GM12801 (cell line): Measurements from ENCODE around the gene PLEKHA4.

Experiments used
- TF ChIP-seq, protein P1 (sequence below): IDR thresholded peaks from one replicate; pipeline ENCODE4 v1.5.1; 2011; ENCODE audit warnings: control low read depth; ENCODE audit not compliant: insufficient read length; ENCODE audit errors: extremely low read depth

The PLEKHA4 gene

DNA sequence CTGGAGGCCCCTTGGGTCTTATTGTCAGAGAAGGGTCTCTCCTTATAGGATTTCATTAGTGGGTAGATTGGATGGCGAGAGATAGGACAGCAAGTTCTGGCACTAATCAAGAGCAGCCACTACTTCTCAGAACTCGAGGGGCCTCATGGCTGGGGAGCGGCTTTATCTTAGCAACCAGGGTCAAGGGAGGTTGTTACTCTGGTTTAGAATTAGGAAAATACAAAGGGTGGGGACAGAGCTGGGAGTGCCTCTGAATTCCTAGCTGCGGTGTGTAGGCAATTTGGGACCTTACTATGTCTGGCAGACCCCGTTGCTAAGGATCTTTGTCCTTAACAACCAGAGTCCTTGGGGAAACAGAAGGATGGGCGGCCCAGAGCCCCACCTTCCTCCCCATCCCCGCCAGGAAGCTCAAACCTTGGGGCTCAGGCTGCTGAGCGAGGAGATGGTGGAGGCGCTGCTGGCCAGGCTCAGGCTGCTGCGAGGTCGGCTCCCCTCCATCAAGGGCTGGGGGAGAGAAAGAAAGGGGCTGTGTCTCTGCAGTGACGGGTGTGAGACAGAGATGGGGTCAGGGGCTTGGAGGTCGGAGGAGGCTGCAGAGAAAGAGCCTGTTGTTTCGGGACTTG, 1.2 kb downstream of the PLEKHA4 start:
- TF ChIP-seq, protein P1, sequence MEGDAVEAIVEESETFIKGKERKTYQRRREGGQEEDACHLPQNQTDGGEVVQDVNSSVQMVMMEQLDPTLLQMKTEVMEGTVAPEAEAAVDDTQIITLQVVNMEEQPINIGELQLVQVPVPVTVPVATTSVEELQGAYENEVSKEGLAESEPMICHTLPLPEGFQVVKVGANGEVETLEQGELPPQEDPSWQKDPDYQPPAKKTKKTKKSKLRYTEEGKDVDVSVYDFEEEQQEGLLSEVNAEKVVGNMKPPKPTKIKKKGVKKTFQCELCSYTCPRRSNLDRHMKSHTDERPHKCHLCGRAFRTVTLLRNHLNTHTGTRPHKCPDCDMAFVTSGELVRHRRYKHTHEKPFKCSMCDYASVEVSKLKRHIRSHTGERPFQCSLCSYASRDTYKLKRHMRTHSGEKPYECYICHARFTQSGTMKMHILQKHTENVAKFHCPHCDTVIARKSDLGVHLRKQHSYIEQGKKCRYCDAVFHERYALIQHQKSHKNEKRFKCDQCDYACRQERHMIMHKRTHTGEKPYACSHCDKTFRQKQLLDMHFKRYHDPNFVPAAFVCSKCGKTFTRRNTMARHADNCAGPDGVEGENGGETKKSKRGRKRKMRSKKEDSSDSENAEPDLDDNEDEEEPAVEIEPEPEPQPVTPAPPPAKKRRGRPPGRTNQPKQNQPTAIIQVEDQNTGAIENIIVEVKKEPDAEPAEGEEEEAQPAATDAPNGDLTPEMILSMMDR: no peak

GRCh38 chr19:48866692-48867091, 1.7 kb downstream of the PLEKHA4 start:
- TF ChIP-seq, protein P1: no peak

DNA sequence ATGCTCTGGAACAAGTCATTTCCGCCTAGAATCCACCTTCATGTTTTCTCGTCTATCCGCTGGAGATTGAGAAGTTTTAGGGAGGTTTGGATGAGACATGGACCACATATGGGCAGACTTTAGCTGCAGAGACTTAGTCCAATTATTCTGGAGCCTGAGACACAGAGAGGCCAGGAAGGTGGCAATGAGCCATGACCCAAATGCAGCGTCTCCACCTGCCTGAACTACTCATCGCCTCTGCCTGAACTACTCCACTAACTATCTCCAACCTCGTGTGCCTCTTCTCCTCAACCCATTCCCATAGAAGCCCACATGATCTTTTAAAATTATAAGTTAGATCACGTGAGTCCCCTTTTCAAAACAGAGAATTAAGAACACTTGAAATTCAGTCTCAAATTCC, 5.6 kb downstream of the PLEKHA4 start:
- TF ChIP-seq, protein P1: no peak

GRCh38 chr19:48861313-48861712, 7.1 kb downstream of the PLEKHA4 start:
- TF ChIP-seq, protein P1: no peak

DNA sequence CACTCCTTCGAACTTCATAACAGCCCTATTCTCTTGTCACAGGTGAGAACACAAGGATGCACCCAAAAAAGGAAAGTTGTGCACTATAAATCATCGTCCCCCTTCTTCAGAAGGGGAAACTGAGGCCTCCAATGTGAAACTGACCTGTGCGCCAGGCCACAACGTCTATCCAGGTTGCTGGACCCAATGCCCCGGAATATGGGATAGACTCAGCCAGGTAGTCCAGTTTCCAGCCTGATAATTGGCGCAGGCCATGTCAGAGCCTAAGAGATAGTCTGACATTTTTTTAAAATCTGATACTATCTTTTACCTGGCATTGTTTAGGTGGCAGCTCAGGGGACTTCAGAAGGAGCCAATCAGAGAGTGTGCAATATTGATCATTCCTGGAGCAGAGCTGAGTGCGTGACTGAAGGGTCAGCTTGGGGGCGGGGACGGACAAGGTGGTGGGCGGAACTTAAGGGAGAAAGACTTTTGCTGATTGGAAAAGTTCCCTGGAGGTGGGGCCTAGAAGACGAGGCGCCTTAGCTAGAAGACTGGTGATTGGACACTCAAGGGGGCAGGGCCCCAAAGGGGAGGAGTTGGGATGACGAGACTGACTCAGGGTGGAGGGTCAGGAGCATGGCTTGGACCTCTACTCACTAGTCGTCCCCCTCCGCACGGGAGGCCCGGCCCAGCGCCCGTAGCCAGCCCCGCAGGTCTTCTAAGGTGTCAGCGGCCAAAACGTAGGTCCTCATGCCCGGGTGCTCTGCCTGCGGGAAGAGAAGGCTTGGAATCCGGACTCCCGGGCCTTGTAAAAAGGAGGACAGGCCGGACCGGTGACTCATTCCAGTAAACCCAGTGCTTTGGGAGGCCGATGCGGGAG, 8.5 kb downstream of the PLEKHA4 start:
- TF ChIP-seq, protein P1: no peak

DNA sequence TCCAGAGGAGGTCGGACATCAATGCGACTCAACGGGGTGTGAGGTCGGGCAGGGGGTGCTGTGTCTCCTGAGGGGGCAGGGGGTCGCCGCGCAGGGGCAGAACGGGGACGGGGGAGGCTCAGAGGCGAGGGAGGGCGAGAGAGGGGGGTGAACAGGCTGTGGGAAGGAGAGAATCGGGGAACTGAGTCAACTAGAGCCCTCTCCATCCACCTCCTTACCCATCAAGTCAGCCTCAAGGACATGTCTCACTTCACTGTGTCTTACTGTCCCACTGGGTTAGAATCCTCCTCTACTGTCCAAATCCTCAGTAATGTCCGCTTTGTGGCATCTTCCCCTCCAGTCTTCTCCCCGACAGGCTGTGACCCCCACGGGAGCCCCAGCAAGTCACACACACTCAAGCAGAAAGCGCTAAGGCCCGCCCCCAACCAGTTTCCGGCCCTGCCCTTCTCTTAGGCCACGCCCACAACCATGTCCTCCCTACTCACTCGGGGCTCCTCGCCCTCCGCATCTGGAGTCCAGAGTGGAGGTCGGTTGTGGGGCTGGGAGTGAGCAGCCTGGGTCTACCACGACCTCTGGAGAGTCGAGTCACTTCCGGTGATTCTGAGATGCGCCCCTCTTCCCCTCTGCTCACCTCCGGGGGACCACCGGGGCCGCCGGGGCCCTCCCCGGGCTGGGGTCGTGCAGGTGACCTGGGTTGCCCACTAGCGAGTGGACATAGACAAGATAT, 9.3 kb downstream of the PLEKHA4 start:
- TF ChIP-seq, protein P1: no peak

DNA sequence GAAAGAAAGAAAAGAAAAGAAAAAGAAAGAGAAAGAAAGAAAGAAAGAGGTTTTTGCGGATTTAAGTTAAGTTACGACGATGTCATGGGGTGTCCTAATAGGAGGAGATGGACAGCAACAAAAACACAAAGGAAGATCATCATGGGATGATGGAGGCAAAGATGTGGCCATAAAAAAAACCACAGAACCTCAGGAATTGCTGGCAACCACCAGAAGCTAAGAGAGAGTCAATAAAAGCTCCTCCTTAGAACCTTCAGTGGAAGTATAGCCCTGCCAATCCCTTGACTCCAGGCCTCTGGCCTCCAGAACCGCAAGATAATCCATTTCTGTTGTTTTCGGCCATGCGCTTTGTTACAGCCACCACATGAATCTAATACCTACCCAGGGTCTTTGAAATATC, 11.5 kb downstream of the PLEKHA4 start:
- TF ChIP-seq, protein P1: no peak
